Measurements from ENCODE around the gene TMED4. TPM values are rescaled to one million over a fixed set of nuclear protein-coding genes. Genes with fewer than 3 reads are reported as not detected.
A peak's percentile ranks its signal among the peaks of the same experiment; 100 is the strongest.

TMED4 gene
- 67.9 TPM for total RNA-seq

- peak; percentile 100 for ATAC-seq
- DNase-seq (ENCODE audit: low spot score): peak; percentile 100
- intact Hi-C loops (cut with DNase I): no loop called here
Measured at GRCh38 chr7:44581879-44582603, at the start of gene TMED4. Gene TMED4 (minus strand): TSS chr7:44582231. CDS start chr7:44582206, 25 bp downstream.

GRCh38 chr7:44631458-44632115 is 49.6 kb upstream of the TMED4 start:
- intact Hi-C loops (cut with DNase I): no loop called here
- ATAC-seq: peak; percentile 27

DNA sequence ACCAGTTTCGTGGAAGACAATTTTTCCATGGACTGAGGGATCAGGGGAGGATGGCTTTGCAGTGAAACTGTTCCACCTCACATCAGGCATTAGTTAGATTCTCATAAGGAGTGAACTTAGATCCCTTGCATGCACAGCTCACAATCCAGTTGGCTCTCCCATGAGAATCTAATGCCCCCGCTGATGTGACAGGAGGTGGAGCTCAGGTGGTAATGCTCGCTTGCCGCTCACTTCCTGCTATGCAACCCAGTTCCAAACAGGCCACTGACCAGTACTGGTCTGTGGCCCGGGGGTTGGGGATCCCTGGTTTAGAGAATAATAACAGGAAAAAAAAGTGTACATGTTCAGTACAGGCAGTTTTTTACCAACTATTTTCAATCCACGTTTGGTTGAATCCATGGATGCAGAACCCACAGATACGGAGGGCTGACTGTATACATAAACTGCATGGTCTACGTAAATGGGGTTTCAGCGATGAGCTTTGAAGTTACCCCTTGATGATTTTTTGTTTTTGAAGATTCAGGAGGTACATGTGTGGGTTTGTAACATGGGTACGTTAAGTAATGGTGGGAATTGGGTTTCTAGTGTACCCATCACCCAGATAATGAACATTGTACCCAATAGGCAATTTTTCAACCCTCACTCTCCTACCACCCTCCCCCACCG is 48.9 kb upstream of the TMED4 start:
- intact Hi-C loops (cut with DNase I): no loop called here
- DNase-seq (ENCODE audit: low spot score) (no peak), ATAC-seq (no peak)

More at GRCh38 chr7:44631458-44632115, 49.6 kb upstream of the TMED4 start:
- no peak for DNase-seq (ENCODE audit: low spot score)

- intact Hi-C loops (cut with DNase I): no loop called here
- no peak for DNase-seq (ENCODE audit: low spot score)
- ATAC-seq: no peak
Measured at GRCh38 chr7:44629829-44630522, 47.9 kb upstream of the TMED4 start.

GRCh38 chr7:44626620-44627019 is 44.6 kb upstream of the TMED4 start:
- intact Hi-C loops (cut with DNase I): no loop called here
- no peak for ATAC-seq

DNA sequence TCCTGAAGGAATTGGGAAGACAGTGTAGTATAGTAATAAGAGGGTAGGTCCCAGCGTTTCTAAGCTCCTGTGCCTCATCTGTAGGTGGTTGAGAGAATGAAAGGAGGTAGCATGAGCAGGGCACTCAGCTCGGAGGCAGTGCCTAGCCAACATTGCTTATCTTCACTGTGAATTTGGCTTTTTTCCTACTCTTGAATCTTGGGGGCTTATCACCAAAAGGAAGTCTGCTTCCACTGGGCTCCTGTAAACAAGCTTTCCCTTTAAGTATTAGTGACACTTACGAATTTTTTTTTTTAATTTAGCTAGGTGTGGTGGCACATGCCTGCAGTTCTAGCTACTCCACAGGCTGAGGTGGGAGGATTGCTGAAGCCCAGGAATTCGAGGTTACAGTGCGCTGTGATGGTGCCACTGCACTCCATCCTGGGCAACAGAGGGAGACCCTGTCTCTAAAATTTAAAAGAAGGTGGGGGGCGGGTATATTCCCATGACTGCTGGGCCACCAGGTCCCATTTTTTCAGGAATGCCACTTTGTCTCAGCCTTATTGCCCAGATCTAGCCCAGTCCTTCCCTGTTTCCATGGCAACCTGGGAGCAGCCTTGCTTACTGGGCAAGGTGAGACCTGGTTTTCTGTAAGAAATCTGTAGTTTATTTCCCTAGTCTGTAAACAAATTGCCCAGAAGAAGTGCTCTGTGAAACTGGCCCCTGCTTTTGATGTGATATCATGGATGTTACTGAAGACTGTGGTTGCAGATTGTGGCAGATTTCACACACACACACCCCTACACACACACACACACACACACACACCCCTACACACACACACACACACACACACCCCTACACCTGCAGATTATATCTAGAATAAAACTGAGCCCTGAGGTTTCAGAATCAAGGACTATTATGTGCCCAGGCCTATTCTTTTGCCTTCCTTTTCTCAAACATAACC is 43.8 kb upstream of the TMED4 start:
- intact Hi-C loops (cut with DNase I): no loop called here
- no peak for ATAC-seq
- DNase-seq (ENCODE audit: low spot score): no peak

More at GRCh38 chr7:44626620-44627019, 44.6 kb upstream of the TMED4 start:
- no peak for DNase-seq (ENCODE audit: low spot score)

- intact Hi-C loops (cut with DNase I): no loop called here
- DNase-seq (ENCODE audit: low spot score): no peak
- ATAC-seq: no peak
Measured at GRCh38 chr7:44624318-44624717, 42.3 kb upstream of the TMED4 start.

GRCh38 chr7:44622342-44623151 is 40.5 kb upstream of the TMED4 start:
- intact Hi-C loops (cut with DNase I): no loop called here
- DNase-seq (ENCODE audit: low spot score) (no peak), ATAC-seq (peak; percentile 45)

- DNase-seq (ENCODE audit: low spot score) (no peak), ATAC-seq (no peak)
- intact Hi-C loops (cut with DNase I): no loop called here
Measured at GRCh38 chr7:44621750-44622103, 39.7 kb upstream of the TMED4 start.

DNA sequence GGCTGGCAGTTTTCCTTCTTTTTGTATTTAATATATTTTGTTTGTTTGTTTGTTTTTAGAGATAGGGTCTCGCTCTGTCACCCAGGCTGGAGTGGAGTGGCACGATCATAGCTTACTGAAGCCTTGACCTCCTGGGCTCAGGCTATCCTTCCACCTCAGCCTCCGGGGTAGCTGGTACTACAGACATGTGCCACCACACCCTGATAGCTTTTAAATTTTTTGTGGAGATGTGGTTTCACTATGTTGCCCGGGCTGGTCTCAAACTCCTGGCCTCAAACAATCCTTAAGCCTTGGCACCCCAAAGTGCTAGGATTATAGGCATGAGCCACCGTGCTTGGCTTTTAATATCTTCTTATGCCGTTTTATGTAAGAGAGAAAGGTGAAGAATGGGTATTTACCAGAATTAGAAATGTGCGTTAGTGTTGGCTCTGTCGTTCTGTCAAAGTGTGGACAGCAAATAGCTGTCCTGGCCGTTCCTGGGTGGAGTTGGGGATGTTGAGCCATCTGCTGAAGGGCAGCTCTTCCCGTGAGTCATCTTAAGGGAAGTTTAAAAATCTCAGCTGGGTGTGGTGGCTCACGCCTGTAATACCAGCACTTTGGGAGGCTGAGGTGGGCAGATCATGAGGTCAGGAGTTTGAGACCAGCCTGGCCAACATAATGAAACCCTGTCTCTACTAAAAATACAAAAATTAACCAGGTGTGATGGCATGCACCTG is 39.2 kb upstream of the TMED4 start:
- intact Hi-C loops (cut with DNase I): no loop called here
- no peak for DNase-seq (ENCODE audit: low spot score)

GRCh38 chr7:44618753-44619152 is 36.7 kb upstream of the TMED4 start:
- DNase-seq (ENCODE audit: low spot score) (no peak), ATAC-seq (no peak)

More for the DNA sequence above, 39.2 kb upstream of the TMED4 start:
- ATAC-seq: peak; percentile 56

GRCh38 chr7:44618045-44618444 is 36.0 kb upstream of the TMED4 start:
- intact Hi-C loops (cut with DNase I): no loop called here
- ATAC-seq (no peak), DNase-seq (ENCODE audit: low spot score) (no peak)

More at GRCh38 chr7:44618753-44619152, 36.7 kb upstream of the TMED4 start:
- intact Hi-C loops (cut with DNase I): no loop called here

GRCh38 chr7:44617225-44617890 is 35.3 kb upstream of the TMED4 start:
- DNase-seq (ENCODE audit: low spot score) (no peak), ATAC-seq (no peak)
- intact Hi-C loops (cut with DNase I): no loop called here

- ATAC-seq: no peak
- intact Hi-C loops (cut with DNase I): no loop called here
- no peak for DNase-seq (ENCODE audit: low spot score)
Measured at GRCh38 chr7:44616545-44616944, 34.5 kb upstream of the TMED4 start.

GRCh38 chr7:44615793-44616192 is 33.8 kb upstream of the TMED4 start:
- ATAC-seq (no peak), DNase-seq (ENCODE audit: low spot score) (no peak)
- intact Hi-C loops (cut with DNase I): no loop called here

GRCh38 chr7:44615149-44615611 is 33.1 kb upstream of the TMED4 start:
- peak; percentile 80 for ATAC-seq
- intact Hi-C loops (cut with DNase I): no loop called here
- DNase-seq (ENCODE audit: low spot score): peak; percentile 64
